SJCRH30 (cell line): ENCODE results near the gene OR52E4. TPM values are rescaled to one million over a fixed set of nuclear protein-coding genes. Genes with fewer than 3 reads are reported as not detected.

Source experiments
- DNase-seq, 2 experiments: peaks; one replicate each; pipeline ENCODE4 v3.0.0-alpha.2; 2015 to 2020
- H3K27ac ChIP-seq: fragments of 250-450 bp; sonication (Bioruptor Pico); 2 replicates; pipeline ENCODE4 v1.5.1; 2020; ENCODE audit warnings: mild to moderate bottlenecking, moderate library complexity
- H3K27me3 ChIP-seq: fragments of 250-450 bp; sonication (Bioruptor Pico); 2 replicates; pipeline ENCODE4 v1.5.1; 2020; ENCODE audit warnings: mild to moderate bottlenecking, moderate library complexity
- H3K36me3 ChIP-seq: fragments of 250-450 bp; sonication (Bioruptor Pico); 2 replicates; pipeline ENCODE4 v1.5.1; 2020; ENCODE audit warnings: mild to moderate bottlenecking, moderate library complexity
- H3K4me1 ChIP-seq: fragments of 250-450 bp; sonication (Bioruptor Pico); 2 replicates; pipeline ENCODE4 v1.5.1; 2020; ENCODE audit warnings: mild to moderate bottlenecking, moderate library complexity
- H3K4me3 ChIP-seq: fragments of 250-450 bp; sonication (Bioruptor Pico); 2 replicates; pipeline ENCODE4 v1.5.1; 2020; ENCODE audit warnings: mild to moderate bottlenecking, moderate library complexity
- H3K9me3 ChIP-seq: fragments of 250-450 bp; sonication (Bioruptor Pico); replicated peaks from 2 replicates; pipeline ENCODE4 v1.5.1; 2020; ENCODE audit warnings: mild to moderate bottlenecking, moderate library complexity
- total RNA-seq: library from RNA; depleted of rRNA; stranded (reverse); fragments of >200 nt; shearing (Covaris generic); gene quantifications from 2 replicates; pipeline ENCODE4 v1.2.3, GENCODE V29; 2014; rRNA removed

The OR52E4 gene
- not detected in 2 replicates for total RNA-seq

- Histone ChIP-seq H3K27me3 (no peaks in the 10 kb centered on the region), H3K4me3 (no peak within 1 kb of the TSS), H3K9me3 (no peaks in the 10 kb centered on the region), H3K27ac (no peak within 1 kb of the TSS), H3K36me3 (no peaks in the 10 kb centered on the region), H3K4me1 (no peaks in the 10 kb centered on the region)
- DNase-seq: no peak
Measured at GRCh38 chr11:5880329-5880728, at the start of gene OR52E4. OR52E4 (plus strand) TSS chr11:5880629; CDS start chr11:5884293, 3,664 bp downstream.

DNA sequence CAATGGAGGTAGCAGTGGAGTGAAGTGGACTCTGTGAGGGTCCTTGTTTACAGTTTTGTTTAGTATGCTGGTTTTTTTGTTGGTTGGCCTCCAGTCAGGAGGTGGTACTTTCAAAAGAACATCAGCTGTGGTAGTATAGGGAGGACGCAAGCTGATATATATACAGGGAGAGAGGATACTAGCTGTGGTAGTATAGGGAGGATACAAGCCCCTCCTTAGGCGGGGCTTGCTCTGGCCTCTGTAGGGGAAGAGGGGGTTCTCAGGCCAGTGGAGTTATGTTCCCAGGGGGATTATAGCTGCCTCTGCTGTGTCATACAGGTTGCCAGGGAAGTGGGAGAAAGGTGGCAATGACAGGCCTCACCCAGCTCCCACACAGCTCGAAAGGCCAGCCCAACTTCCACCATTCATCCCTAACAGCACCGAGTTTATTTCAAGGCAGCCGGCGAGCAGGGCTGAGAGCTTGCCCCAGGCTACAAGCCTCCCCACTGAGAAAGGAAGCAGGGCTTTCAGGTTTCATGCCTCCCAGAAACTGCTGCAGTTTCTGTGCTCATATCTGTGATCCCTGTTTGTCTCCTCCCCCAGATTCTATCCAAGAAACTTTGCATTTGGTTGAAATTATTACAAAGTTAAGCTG lies 49.1 kb upstream of the OR52E4 start:
- peak in 1 of 2 experiments; percentile 3 for DNase-seq
- H3K36me3 ChIP-seq: no peaks in the 10 kb centered on the region
- no peak overlapping the region for H3K4me3 ChIP-seq
- H3K4me1 ChIP-seq: no peaks in the 10 kb centered on the region
- no peak overlapping the region for H3K27ac ChIP-seq
- H3K27me3 ChIP-seq: no peaks in the 10 kb centered on the region
- no peaks in the 10 kb centered on the region for H3K9me3 ChIP-seq

- Histone ChIP-seq H3K27ac (no peak overlapping the region), H3K4me1 (no peaks in the 10 kb centered on the region), H3K9me3 (no peaks in the 10 kb centered on the region), H3K27me3 (no peaks in the 10 kb centered on the region), H3K36me3 (no peaks in the 10 kb centered on the region), H3K4me3 (no peak overlapping the region)
- DNase-seq: no peak
Measured at GRCh38 chr11:5833446-5833845, 47.0 kb upstream of the OR52E4 start.

GRCh38 chr11:5837695-5838094 lies 42.7 kb upstream of the OR52E4 start:
- no peak overlapping the region for H3K27ac ChIP-seq
- H3K27me3 ChIP-seq: no peaks in the 10 kb centered on the region
- H3K9me3 ChIP-seq: no peaks in the 10 kb centered on the region
- H3K36me3 ChIP-seq: no peaks in the 10 kb centered on the region
- no peak overlapping the region for H3K4me3 ChIP-seq
- H3K4me1 ChIP-seq: no peaks in the 10 kb centered on the region
- DNase-seq: no peak

DNA sequence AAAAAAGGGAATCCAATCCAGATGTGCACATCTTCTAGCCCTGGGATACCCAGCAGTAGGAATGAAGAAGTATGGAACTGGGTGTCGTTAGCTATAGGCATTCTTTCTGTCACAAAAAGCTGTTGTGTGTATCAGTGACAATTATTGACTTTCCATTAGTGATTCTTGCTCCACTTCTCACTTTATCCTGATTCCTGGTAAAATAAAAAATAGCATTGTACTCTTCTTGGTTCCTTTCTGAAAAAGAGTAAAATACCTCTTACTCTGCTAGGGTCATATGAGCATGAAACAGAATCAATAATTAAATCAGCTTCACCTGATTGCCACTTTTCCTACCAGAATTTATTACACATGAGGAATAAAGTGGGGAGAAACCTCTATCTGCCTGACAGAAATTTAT lies 38.6 kb upstream of the OR52E4 start, which contains the start of gene OR52E6:
OR52E6 (minus strand) TSS at position 101 of the 400 bp plus-strand sequence; CDS start at position 101, 0 bp downstream.
- no peaks in the 10 kb centered on the region for H3K36me3 ChIP-seq
- no peak within 1 kb of the TSS for H3K27ac ChIP-seq
- no peaks in the 10 kb centered on the region for H3K27me3 ChIP-seq
- H3K4me3 ChIP-seq: no peak within 1 kb of the TSS
- no peak for DNase-seq
- H3K4me1 ChIP-seq: no peaks in the 10 kb centered on the region
- H3K9me3 ChIP-seq: no peaks in the 10 kb centered on the region

DNA sequence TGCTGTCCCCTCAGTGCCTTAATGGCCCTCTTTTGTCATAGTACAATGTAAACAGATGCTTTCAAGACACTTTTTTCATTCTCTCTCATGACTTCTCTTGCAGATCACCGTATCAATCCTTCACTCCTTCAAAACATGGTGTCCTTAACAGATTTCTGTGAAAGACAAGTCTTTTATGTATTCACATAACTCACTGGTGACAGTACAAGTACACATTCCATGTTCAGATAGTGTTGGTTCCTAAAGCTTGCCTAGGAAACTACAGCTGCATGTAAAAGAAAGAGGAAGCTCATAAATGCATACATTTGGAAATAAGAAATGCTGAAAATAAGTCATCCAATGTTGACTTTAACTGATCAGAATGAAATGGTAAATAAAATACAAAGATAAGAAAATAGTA lies 33.7 kb upstream of the OR52E4 start:
- Histone ChIP-seq H3K4me1 (no peaks in the 10 kb centered on the region), H3K4me3 (no peak overlapping the region), H3K27me3 (no peaks in the 10 kb centered on the region), H3K27ac (no peak overlapping the region), H3K36me3 (no peaks in the 10 kb centered on the region), H3K9me3 (no peaks in the 10 kb centered on the region)
- DNase-seq: no peak

DNA sequence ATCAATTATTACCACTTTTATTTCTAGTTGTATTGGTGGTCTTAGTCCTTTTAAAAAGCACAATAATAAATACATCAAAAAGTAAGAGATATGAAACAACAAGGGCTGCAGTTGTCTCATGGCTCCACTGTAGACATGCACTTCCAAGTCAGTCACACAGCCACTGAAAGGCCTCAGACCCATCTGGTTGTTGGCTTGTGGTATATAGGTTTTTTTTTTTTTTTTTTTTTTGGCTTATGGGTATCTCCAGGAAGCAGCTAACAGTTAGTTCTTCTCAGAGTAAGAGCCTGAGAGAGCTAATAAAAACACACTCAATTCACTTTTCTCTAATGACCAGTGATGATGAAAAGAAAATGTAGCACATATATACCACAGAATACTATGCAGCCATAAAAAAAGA lies 32.7 kb upstream of the OR52E4 start:
- Histone ChIP-seq H3K36me3 (no peaks in the 10 kb centered on the region), H3K27me3 (no peaks in the 10 kb centered on the region), H3K9me3 (no peaks in the 10 kb centered on the region), H3K27ac (no peak overlapping the region), H3K4me3 (no peak overlapping the region), H3K4me1 (no peaks in the 10 kb centered on the region)
- DNase-seq: no peak

DNA sequence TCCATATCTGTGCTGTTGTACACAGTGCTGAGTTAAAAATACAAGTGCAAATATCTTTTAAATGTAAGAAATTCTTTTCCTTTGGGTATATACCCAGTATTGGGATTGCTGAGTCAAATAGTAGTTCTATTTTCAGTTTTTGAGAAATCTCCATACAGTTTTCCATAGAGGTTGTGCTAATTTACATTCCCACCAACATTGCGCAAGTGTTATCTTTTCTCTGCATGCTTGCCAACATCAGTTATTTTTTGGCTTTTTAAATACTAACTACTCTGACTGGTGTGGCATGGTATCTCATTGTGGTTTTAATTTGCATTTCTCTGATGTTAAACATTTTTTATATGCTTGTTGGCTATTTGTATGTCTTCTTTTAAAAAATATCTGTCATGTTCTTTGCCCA lies 29.4 kb upstream of the OR52E4 start:
- H3K36me3 ChIP-seq: no peaks in the 10 kb centered on the region
- no peak overlapping the region for H3K4me3 ChIP-seq
- no peak for DNase-seq
- H3K4me1 ChIP-seq: no peaks in the 10 kb centered on the region
- no peaks in the 10 kb centered on the region for H3K9me3 ChIP-seq
- H3K27me3 ChIP-seq: no peaks in the 10 kb centered on the region
- H3K27ac ChIP-seq: no peak overlapping the region

DNA sequence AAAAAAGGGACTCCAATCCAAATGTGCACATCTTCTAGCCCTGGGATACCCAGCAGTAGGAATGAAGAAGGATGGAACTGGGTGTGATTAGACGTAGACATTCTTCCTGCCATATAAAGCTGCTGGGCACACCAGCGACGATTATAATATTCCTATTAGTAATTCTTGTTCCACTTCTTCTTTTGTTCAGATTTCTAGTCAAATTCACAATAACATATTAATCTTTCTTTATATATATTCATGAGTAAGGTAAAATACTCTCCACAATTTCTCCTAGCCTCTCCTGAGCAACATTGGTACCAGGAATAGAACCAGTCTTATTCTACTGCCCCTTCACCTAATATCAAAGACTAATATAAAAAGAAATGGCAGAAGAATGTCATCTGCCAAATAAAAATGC lies 22.8 kb upstream of the OR52E4 start, which contains the start of gene OR52E8:
OR52E8 (minus strand) TSS at position 101 of the 400 bp plus-strand sequence; CDS start at position 101, 0 bp downstream.
- no peaks in the 10 kb centered on the region for H3K4me1 ChIP-seq
- no peak within 1 kb of the TSS for H3K4me3 ChIP-seq
- no peaks in the 10 kb centered on the region for H3K9me3 ChIP-seq
- H3K27ac ChIP-seq: no peak within 1 kb of the TSS
- H3K27me3 ChIP-seq: no peaks in the 10 kb centered on the region
- no peak for DNase-seq
- H3K36me3 ChIP-seq: no peaks in the 10 kb centered on the region

DNA sequence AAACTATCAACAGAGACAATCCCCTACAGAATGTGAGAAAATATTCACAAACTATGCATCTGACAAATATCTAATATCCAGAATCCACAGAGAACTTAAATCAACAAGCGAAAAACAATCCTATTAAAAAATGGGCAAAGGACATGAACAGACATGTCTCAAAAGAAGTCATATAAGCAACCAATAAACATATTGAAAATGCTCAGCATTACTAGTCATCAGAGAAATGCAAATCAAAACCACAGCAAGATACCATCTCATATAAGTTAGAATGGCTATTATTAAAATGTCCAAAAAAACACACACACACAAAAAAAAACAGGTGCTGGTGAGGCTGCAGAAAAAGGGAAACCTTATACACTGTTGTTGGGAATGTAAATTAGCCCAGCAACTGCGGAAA lies 14.6 kb upstream of the OR52E4 start:
- H3K36me3 ChIP-seq: no peaks in the 10 kb centered on the region
- H3K27me3 ChIP-seq: no peaks in the 10 kb centered on the region
- DNase-seq: no peak

GRCh38 chr11:5878564-5878963 lies 1.9 kb upstream of the OR52E4 start:
- Histone ChIP-seq H3K4me3 (no peak overlapping the region), H3K9me3 (no peaks in the 10 kb centered on the region), H3K27me3 (no peaks in the 10 kb centered on the region), H3K4me1 (no peaks in the 10 kb centered on the region), H3K36me3 (no peaks in the 10 kb centered on the region), H3K27ac (no peak overlapping the region)
- peak in 1 of 2 experiments; percentile 8 for DNase-seq

More for the DNA sequence above, 14.6 kb upstream of the OR52E4 start:
- Histone ChIP-seq H3K4me3 (no peak overlapping the region), H3K27ac (no peak overlapping the region), H3K9me3 (no peaks in the 10 kb centered on the region; the same call in 1 of the 2 replicates), H3K4me1 (peaks cover 9% of the 10 kb centered on the region)

DNA sequence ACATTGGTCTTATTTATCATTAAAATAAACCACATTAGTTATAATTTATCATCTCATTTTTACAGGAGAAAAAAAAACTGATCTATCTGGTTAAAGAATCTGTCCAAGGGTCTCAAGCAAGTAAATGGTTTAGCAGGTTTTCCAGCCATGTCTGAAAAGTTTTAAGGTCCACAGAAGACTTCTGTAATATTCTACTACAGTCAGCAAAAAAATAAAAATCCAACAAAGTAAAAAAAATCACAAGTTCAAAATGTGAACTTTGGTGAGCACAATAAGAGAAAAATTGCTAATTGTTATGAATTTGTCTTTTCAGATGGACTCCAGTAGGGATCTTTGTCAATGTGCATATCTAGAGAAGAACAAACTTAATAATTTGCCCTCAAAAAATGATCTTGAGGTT lies 1.3 kb downstream of the OR52E4 start:
- no peak for DNase-seq
- no peak overlapping the region for H3K4me3 ChIP-seq
- H3K27ac ChIP-seq: no peak overlapping the region
- no peaks in the 10 kb centered on the region for H3K36me3 ChIP-seq
- H3K9me3 ChIP-seq: no peaks in the 10 kb centered on the region
- no peaks in the 10 kb centered on the region for H3K27me3 ChIP-seq
- H3K4me1 ChIP-seq: no peaks in the 10 kb centered on the region

DNA sequence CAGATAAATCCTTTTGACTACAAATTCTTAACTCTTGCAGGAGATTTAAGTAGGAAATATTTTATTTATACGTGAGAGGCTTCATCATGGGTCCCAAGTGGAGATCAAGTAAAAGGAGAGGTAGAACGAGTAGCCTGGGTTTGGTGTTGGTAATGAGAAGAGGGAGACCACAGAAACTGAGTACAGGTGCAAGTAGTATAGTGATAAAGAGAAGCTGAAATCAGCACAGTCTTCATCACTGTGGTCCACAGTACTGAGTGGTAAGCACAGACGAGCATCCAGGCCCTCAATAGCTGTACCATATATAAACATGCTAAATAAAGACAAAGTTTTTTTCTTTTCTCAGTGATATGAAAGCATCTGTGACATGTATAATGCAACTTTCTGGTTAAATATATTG lies 6.7 kb downstream of the OR52E4 start:
- no peaks in the 10 kb centered on the region for H3K9me3 ChIP-seq
- no peak for DNase-seq
- no peaks in the 10 kb centered on the region for H3K4me1 ChIP-seq
- H3K4me3 ChIP-seq: no peak overlapping the region
- no peak overlapping the region for H3K27ac ChIP-seq
- H3K36me3 ChIP-seq: no peaks in the 10 kb centered on the region
- H3K27me3 ChIP-seq: 0 out of 2 replicates have a peak, but pooled peaks cover 7% of the 10 kb centered on the region

DNA sequence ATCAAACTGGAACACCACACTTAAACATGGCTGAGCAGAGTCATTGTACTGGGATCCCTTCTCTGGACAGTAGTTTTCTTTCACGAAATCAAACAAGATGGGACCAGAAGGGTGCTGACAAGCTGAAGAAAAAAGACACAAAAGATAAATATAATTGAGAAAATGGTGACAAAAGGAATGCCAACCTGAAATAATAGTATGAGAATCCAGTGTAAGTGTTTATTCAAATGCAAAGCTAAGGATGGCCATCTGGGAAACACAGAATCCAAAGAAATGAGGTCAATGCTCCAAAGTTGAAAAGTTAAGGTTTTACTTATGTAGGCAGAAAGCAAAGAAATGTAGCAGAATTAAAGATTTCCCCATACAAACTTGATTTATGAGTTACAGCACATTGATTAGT lies 7.2 kb downstream of the OR52E4 start:
- no peaks in the 10 kb centered on the region for H3K9me3 ChIP-seq
- no peaks in the 10 kb centered on the region for H3K36me3 ChIP-seq
- H3K4me1 ChIP-seq: no peaks in the 10 kb centered on the region
- no peak overlapping the region for H3K27ac ChIP-seq
- DNase-seq: no peak
- 0 out of 2 replicates have a peak, but pooled peaks cover 7% of the 10 kb centered on the region for H3K27me3 ChIP-seq
- H3K4me3 ChIP-seq: no peak overlapping the region

DNA sequence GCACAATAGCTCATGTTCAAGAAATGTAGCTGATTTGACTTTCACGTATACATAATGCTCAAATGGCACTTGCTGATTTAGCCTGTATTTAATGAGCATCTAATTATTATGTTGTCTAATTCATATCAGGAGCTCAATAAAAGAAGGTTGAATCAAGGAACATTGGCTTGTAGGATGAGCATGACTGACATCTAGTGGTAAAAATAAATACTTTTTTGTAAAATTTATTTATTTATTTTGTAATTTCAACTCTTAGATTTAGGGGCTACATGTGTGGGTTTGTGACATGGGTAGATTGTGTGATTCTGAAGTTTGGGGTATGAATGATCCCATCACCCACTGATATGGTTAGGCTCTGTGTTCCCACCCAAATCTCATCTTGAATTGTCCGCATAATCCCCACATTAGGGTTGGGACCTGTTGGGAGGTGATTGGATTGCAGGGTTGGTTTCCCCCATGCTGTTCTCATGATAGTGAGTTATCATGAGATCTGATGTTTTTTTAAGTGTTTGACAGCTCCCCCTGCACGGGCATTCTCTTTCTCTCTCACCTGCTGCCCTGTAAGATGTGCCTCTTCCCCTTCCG lies 10.9 kb downstream of the OR52E4 start:
- Histone ChIP-seq H3K27me3 (peaks cover 12% of the 10 kb centered on the region; the same call in 1 of the 2 replicates), H3K27ac (no peak overlapping the region), H3K4me1 (no peaks in the 10 kb centered on the region), H3K9me3 (no peaks in the 10 kb centered on the region), H3K36me3 (no peaks in the 10 kb centered on the region), H3K4me3 (no peak overlapping the region)
- DNase-seq: peak in 1 of 2 experiments; percentile 17
